Type B pancreatic cell (in vitro differentiated cells): ENCODE data around the gene LIN54. TPM values are rescaled to one million over a fixed set of nuclear protein-coding genes. Genes with fewer than 3 reads are reported as not detected.

Experiments
- DNase-seq: peaks from one replicate; pipeline ENCODE4 v3.0.0; 2021; ENCODE audit warnings: mixed read lengths; ENCODE audit not compliant: unreplicated experiment; ENCODE audit errors: extremely low spot score
- H3K27ac Mint-ChIP-seq: 2 replicates; pipeline ENCODE4 v1.8.0; 2021; ENCODE audit warnings: mild to moderate bottlenecking, mixed read lengths
- H3K27me3 Mint-ChIP-seq: 2 replicates; pipeline ENCODE4 v1.8.0; 2021; ENCODE audit warnings: mixed read lengths
- H3K36me3 Mint-ChIP-seq: 2 replicates; pipeline ENCODE4 v1.8.0; 2021; ENCODE audit warnings: mixed read lengths
- H3K4me1 Mint-ChIP-seq: one replicate; pipeline ENCODE4 v1.8.0; 2021; ENCODE audit warnings: mixed read lengths; ENCODE audit not compliant: unreplicated experiment
- H3K4me3 Mint-ChIP-seq: 2 replicates; pipeline ENCODE4 v1.8.0; 2021; ENCODE audit warnings: mild to moderate bottlenecking, mixed read lengths
- H3K9me3 Mint-ChIP-seq: 2 replicates; pipeline ENCODE4 v1.8.0; 2021; ENCODE audit warnings: mixed read lengths
- CTCF ChIP-seq: fragments of 200-600 bp; sonication (generic); conservative IDR thresholded peaks from 2 replicates; pipeline ENCODE4 v1.5.0; 2021; ENCODE audit warnings: antibody characterized with exemption, mild to moderate bottlenecking
- total RNA-seq: library from RNA; stranded (reverse); gene quantifications from 2 replicates; pipeline ENCODE4 v1.2.1, GENCODE V29; 2021; ENCODE audit warnings: low replicate concordance

Gene LIN54
- total RNA-seq, 1 donor from 2014 or later: 17.5 TPM

- Mint-ChIP-seq H3K36me3 (no peaks in the 10 kb centered on the region), H3K4me1 (peaks cover 7% of the 10 kb centered on the region), H3K4me3 (no peak overlapping the region), H3K27ac (no peak overlapping the region), H3K27me3 (no peaks in the 10 kb centered on the region), H3K9me3 (no peaks in the 10 kb centered on the region)
- no peak for DNase-seq
- peak; percentile 44 for TF ChIP-seq CTCF
Measured at GRCh38 chr4:83040269-83040668, 29.6 kb upstream of the LIN54 start.

- no peak for TF ChIP-seq CTCF
- H3K27ac Mint-ChIP-seq: no peak overlapping the region
- no peak for DNase-seq
- no peaks in the 10 kb centered on the region for H3K27me3 Mint-ChIP-seq
- no peaks in the 10 kb centered on the region for H3K9me3 Mint-ChIP-seq
- no peaks in the 10 kb centered on the region for H3K36me3 Mint-ChIP-seq
- H3K4me1 Mint-ChIP-seq: peaks cover 7% of the 10 kb centered on the region
- peak overlapping the region; percentile 100 for H3K4me3 Mint-ChIP-seq
Measured at GRCh38 chr4:83036991-83037665, 26.5 kb upstream of the LIN54 start.

- peak; percentile 93 for DNase-seq
- Mint-ChIP-seq H3K36me3 (no peaks in the 10 kb centered on the region), H3K9me3 (no peaks in the 10 kb centered on the region), H3K4me3 (peak within 1 kb of the TSS; percentile 100), H3K27ac (peak within 1 kb of the TSS; percentile 98), H3K4me1 (peaks cover 7% of the 10 kb centered on the region), H3K27me3 (peaks cover 14% of the 10 kb centered on the region)
- peak; percentile 53 for TF ChIP-seq CTCF
Measured at GRCh38 chr4:83034630-83035494, 24.2 kb upstream of the LIN54 start, which contains the start of gene COPS4. TSS of gene COPS4 (plus strand) at chr4:83035183. CDS start at chr4:83035225, 42 bp downstream.

- H3K4me1 Mint-ChIP-seq: no peaks in the 10 kb centered on the region
- H3K4me3 Mint-ChIP-seq: no peak overlapping the region
- H3K9me3 Mint-ChIP-seq: peaks cover 9% of the 10 kb centered on the region
Measured at GRCh38 chr4:83029688-83030087, 19.1 kb upstream of the LIN54 start.

GRCh38 chr4:83028976-83029375 lies 18.4 kb upstream of the LIN54 start:
- no peak overlapping the region for H3K27ac Mint-ChIP-seq

More at GRCh38 chr4:83029688-83030087, 19.1 kb upstream of the LIN54 start:
- peaks cover 38% of the 10 kb centered on the region for H3K27me3 Mint-ChIP-seq
- TF ChIP-seq CTCF: no peak
- no peak overlapping the region for H3K27ac Mint-ChIP-seq
- no peak for DNase-seq
- H3K36me3 Mint-ChIP-seq: no peaks in the 10 kb centered on the region

More at GRCh38 chr4:83028976-83029375, 18.4 kb upstream of the LIN54 start:
- no peaks in the 10 kb centered on the region for H3K4me1 Mint-ChIP-seq
- H3K4me3 Mint-ChIP-seq: no peak overlapping the region
- peaks cover 38% of the 10 kb centered on the region for H3K27me3 Mint-ChIP-seq
- peaks cover 9% of the 10 kb centered on the region for H3K9me3 Mint-ChIP-seq
- no peaks in the 10 kb centered on the region for H3K36me3 Mint-ChIP-seq
- DNase-seq: no peak
- no peak for TF ChIP-seq CTCF
